Left ventricle myocardium inferior (tissue), 1 donor: ENCODE results near the gene MAGOH. TPM values are rescaled to one million over a fixed set of nuclear protein-coding genes. Genes with fewer than 3 reads are reported as not detected.
A peak's percentile ranks its signal among the peaks of the same experiment; 100 is the strongest.

ENCODE experiments used
- DNase-seq: peaks from one replicate; pipeline ENCODE4 v3.0.0-alpha.2; 2020
- H3K27ac ChIP-seq: fragments of 200-600 bp; replicated peaks from 2 replicates; pipeline ENCODE4 v1.8.0; 2021
- H3K27me3 ChIP-seq: fragments of 200-600 bp; 2 replicates; pipeline ENCODE4 v1.8.0; 2021; ENCODE audit warnings: low read depth
- H3K36me3 ChIP-seq: fragments of 200-600 bp; 2 replicates; pipeline ENCODE4 v1.8.0; 2021
- H3K4me1 ChIP-seq: fragments of 200-600 bp; 2 replicates; pipeline ENCODE4 v1.8.0; 2021
- H3K4me3 ChIP-seq: fragments of 200-600 bp; 2 replicates; pipeline ENCODE4 v1.8.0; 2021; ENCODE audit warnings: mild to moderate bottlenecking, moderate library complexity
- H3K9me3 ChIP-seq: fragments of 200-600 bp; replicated peaks from 2 replicates; pipeline ENCODE4 v1.8.0; 2021
- intact Hi-C: fragments of 100-400 bp; cut with micrococcal nuclease; formaldehyde crosslinking; loops from one replicate; pipeline ENCODE4 v1.11.0; 2022
- total RNA-seq: library from RNA; stranded (reverse); fragmentation: NEBNext Ultra II Directional; extraction: Animal tissue kit (Norgen Biotek cat#: 25700); gene quantifications from one replicate; pipeline ENCODE4 v1.2.1, GENCODE V29; 2021
- TF ChIP-seq, protein P1 (sequence below): fragments of 200-600 bp; IDR thresholded peaks from 2 replicates; pipeline ENCODE4 v1.8.0; 2021; ENCODE audit warnings: antibody characterized with exemption, mild to moderate bottlenecking, borderline replicate concordance
- donor health status: DM: no; HTN: yes; CAD: no; lungs with severe emphysema.

Gene MAGOH
- total RNA-seq, 1 donor from 2014 or later = 29.5 TPM

GRCh38 chr1:53266038-53266437, 27.7 kb upstream of the MAGOH start:
- TF ChIP-seq, protein P1, sequence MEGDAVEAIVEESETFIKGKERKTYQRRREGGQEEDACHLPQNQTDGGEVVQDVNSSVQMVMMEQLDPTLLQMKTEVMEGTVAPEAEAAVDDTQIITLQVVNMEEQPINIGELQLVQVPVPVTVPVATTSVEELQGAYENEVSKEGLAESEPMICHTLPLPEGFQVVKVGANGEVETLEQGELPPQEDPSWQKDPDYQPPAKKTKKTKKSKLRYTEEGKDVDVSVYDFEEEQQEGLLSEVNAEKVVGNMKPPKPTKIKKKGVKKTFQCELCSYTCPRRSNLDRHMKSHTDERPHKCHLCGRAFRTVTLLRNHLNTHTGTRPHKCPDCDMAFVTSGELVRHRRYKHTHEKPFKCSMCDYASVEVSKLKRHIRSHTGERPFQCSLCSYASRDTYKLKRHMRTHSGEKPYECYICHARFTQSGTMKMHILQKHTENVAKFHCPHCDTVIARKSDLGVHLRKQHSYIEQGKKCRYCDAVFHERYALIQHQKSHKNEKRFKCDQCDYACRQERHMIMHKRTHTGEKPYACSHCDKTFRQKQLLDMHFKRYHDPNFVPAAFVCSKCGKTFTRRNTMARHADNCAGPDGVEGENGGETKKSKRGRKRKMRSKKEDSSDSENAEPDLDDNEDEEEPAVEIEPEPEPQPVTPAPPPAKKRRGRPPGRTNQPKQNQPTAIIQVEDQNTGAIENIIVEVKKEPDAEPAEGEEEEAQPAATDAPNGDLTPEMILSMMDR = peak; percentile 18
- intact Hi-C loops = no loop called here

GRCh38 chr1:53265581-53265980, 27.3 kb upstream of the MAGOH start:
- H3K27me3 ChIP-seq = no peaks in the 10 kb centered on the region
- TF ChIP-seq, protein P1 = no peak
- intact Hi-C loops = no loop called here
- H3K36me3 ChIP-seq = no peaks in the 10 kb centered on the region
- no peaks in the 10 kb centered on the region for H3K4me1 ChIP-seq
- no peak for DNase-seq
- H3K27ac ChIP-seq = no peak overlapping the region
- H3K4me3 ChIP-seq = no peak overlapping the region
- no peaks in the 10 kb centered on the region for H3K9me3 ChIP-seq

More at GRCh38 chr1:53266038-53266437, 27.7 kb upstream of the MAGOH start:
- Histone ChIP-seq H3K4me1 (no peaks in the 10 kb centered on the region), H3K36me3 (no peaks in the 10 kb centered on the region), H3K9me3 (no peaks in the 10 kb centered on the region), H3K27ac (no peak overlapping the region), H3K27me3 (no peaks in the 10 kb centered on the region), H3K4me3 (no peak overlapping the region)
- no peak for DNase-seq

DNA sequence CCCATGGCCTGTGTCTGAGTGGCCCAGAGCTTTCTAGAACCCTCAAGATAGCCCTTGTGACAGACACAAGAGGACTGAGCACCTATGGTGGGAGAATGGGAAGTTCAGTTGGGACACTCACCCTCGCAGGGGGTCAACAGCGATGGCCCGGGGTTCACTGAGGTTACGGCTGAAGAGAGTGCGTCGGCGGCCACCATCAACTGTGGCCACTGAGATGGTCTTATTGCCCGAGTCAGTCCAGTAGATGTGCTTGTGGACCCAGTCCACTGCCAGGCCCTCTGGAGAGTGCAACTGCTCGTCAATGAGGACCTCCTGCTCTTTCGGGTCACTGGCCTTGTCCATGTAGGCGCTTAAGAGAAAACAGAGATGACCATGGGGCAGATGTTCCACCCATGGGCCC, 25.7 kb upstream of the MAGOH start:
- H3K4me3 ChIP-seq = no peak overlapping the region
- no peak for DNase-seq
- no peaks in the 10 kb centered on the region for H3K4me1 ChIP-seq
- H3K9me3 ChIP-seq = no peaks in the 10 kb centered on the region
- intact Hi-C loops = no loop called here
- no peaks in the 10 kb centered on the region for H3K27me3 ChIP-seq
- no peak overlapping the region for H3K27ac ChIP-seq
- H3K36me3 ChIP-seq = no peaks in the 10 kb centered on the region
- TF ChIP-seq, protein P1 = no peak

DNA sequence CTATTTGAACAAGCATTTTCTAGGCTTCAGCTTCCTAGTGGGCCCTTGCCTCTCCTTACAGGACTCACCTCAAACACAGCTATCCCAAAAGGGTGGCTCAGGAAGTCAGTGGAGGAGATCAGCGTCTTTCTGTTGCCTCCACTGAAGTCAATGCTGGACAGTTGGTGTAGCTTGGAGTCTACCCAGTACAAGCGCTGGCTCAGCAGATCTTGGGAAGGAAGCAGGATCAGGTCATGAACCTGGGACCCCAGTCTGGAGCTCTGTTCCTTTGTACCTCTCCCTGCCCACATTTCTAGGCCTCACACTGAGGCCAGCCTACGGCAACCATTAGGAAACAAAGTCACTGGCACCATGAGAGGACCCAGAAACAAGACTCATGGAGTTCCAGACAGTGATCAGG, 23.7 kb upstream of the MAGOH start:
- intact Hi-C loops = no loop called here

DNA sequence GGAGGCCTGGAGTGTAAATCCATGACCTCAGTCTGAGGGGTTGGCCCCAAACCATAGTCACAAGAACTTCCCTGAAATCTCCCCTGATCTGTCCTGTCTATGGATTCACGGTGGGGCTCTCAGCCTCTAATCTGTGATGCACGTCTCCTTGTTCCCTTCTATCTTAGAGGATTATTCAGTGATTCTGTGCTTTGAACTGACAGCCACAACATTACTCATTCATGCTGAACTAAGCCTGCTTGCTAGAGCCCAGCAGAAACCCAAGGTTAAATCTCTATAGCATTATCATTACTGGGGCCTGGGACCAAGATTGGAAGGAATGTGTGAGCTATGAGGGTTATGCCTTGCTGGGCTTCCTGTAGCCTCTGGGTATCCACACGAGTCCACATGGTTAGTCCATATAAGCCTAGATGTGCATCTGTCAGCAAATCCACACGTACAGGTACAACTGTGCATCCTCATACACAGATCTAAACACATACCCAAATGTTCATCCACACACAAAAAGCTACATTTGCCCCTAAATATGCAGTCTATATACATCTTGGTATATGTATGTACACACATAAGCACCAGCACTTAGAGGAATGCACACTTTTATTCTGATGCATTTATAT, 22.4 kb upstream of the MAGOH start:
- no peaks in the 10 kb centered on the region for H3K4me1 ChIP-seq
- H3K9me3 ChIP-seq = no peaks in the 10 kb centered on the region
- DNase-seq = no peak
- no peak overlapping the region for H3K4me3 ChIP-seq
- no peaks in the 10 kb centered on the region for H3K27me3 ChIP-seq
- intact Hi-C loops = no loop called here
- no peak overlapping the region for H3K27ac ChIP-seq
- H3K36me3 ChIP-seq = no peaks in the 10 kb centered on the region
- TF ChIP-seq, protein P1 = no peak

More for the DNA sequence above, 23.7 kb upstream of the MAGOH start:
- no peak overlapping the region for H3K4me3 ChIP-seq
- no peaks in the 10 kb centered on the region for H3K36me3 ChIP-seq
- TF ChIP-seq, protein P1 = no peak
- H3K4me1 ChIP-seq = no peaks in the 10 kb centered on the region
- no peaks in the 10 kb centered on the region for H3K9me3 ChIP-seq
- H3K27me3 ChIP-seq = no peaks in the 10 kb centered on the region
- no peak overlapping the region for H3K27ac ChIP-seq
- no peak for DNase-seq
